Activated T-helper 17 cell treated with anti-CD3 and anti-CD28 coated beads, Interleukin-2, amount 50 U/mL, for 72 hours (primary cell): ENCODE data around the gene CISTR. TPM values are rescaled to one million over a fixed set of nuclear protein-coding genes. Genes with fewer than 3 reads are reported as not detected.
"Not testable (repeated sequence)": the region's sequence is repeated elsewhere in the genome, so short reads cannot be mapped to it uniquely, and the experiment has no call there.

Experiments used
- ATAC-seq: fragments of 150-1000 bp; cut with Tn5 transposase; replicated peaks from 2 replicates; pipeline ENCODE4 v1.10.0; 2021; ENCODE audit warnings: mild to moderate bottlenecking, moderate library complexity
- H3K27ac Mint-ChIP-seq: one replicate; pipeline ENCODE4 v1.8.0; 2022; ENCODE audit warnings: mixed read lengths
- H3K27me3 Mint-ChIP-seq: one replicate; pipeline ENCODE4 v1.8.0; 2022; ENCODE audit warnings: mixed read lengths
- H3K36me3 Mint-ChIP-seq: one replicate; pipeline ENCODE4 v1.8.0; 2022; ENCODE audit warnings: low read depth, mild to moderate bottlenecking, mixed read lengths
- H3K4me1 Mint-ChIP-seq: one replicate; pipeline ENCODE4 v1.8.0; 2022; ENCODE audit warnings: mixed read lengths
- H3K4me3 Mint-ChIP-seq: one replicate; pipeline ENCODE4 v1.8.0; 2022; ENCODE audit warnings: mild to moderate bottlenecking, mixed read lengths
- H3K9me3 Mint-ChIP-seq: one replicate; pipeline ENCODE4 v1.8.0; 2022; ENCODE audit warnings: mixed read lengths
- total RNA-seq, 2 donors: library from RNA; stranded (reverse); gene quantifications; one replicate each; pipeline ENCODE4 v1.2.3, GENCODE V29; 2022

The CISTR gene
- total RNA-seq, 2 donors from 2014 or later = not detected

DNA sequence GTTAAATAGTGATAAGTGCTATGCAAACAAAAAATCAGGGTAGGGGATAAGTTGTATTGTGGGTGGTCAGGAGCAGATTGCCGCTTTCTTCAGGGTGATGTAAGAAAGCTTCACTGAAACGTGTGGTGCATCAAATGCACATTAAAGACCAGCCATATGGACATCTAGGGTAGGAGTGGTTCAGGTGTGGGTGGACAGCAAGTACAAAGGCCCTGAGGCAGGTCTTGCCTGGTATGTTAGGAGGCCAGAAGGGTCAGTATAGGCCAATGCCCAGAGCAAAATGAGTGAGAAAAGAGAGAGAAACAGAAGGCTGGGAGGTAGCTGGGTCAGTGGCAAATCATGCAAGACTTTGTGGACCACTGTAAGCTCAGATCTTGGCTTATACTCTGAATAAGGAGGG is 25.6 kb upstream of the CISTR start:
- Mint-ChIP-seq H3K27me3 (peaks cover 41% of the 10 kb centered on the region), H3K27ac (no peak overlapping the region), H3K36me3 (no peaks in the 10 kb centered on the region), H3K9me3 (no peaks in the 10 kb centered on the region), H3K4me1 (no peaks in the 10 kb centered on the region), H3K4me3 (no peak overlapping the region)
- ATAC-seq = no peak

DNA sequence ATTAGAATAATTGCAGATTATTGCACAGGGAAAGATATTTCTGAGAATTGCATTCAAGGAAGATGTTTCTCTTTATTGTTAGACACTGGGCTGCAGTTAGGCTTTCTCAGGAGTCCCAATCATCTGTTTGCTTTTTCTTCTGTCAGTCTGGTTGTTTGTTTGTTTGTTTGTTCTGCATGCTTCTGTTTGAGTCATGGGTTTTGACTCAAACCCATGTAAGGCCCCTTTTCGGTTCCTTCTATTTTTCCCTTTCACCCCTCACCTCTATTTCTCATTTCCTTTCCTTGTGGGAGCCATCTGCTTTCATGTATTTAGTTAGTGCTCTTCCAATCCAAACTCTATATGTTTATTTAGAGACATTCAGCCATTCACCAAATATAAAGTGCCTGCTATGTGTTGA is 25.1 kb upstream of the CISTR start:
- peaks cover 36% of the 10 kb centered on the region for H3K27me3 Mint-ChIP-seq
- H3K4me1 Mint-ChIP-seq = no peaks in the 10 kb centered on the region
- no peak for ATAC-seq
- H3K4me3 Mint-ChIP-seq = no peak overlapping the region
- no peaks in the 10 kb centered on the region for H3K9me3 Mint-ChIP-seq
- H3K36me3 Mint-ChIP-seq = no peaks in the 10 kb centered on the region
- H3K27ac Mint-ChIP-seq = no peak overlapping the region

DNA sequence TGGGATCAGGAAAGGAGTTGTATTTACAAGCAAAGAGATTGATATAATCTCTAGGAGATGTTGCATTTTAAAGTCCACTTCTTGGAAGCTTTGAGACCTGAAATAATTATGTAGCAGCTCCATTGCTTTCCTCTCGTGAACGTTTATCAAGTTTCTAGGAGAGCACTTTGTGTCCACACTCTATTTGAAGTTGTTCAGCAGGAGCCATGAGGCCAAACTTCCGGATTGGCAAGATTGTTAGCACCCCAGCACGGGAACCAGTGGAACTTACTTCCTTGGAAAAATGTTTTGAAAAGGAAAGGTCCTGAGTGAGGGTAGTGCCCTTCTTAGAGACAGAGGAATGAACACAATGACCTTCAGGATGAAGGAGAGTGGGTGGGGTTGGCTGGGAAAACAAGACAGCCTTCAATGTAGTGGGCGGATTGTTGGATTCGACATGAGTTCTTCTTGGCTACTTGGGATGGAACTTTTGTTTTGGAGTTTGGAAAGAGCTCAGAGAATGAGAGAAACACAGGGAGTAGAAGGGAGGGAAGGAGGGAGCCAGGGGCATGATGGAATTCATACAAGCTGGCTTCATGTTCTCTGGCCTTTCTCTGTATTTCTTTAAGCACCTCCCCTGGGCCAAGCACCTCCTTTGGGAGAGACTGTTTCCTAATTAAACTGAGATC is 23.8 kb upstream of the CISTR start:
- no peak overlapping the region for H3K27ac Mint-ChIP-seq
- H3K4me3 Mint-ChIP-seq = no peak overlapping the region
- peaks cover 31% of the 10 kb centered on the region for H3K27me3 Mint-ChIP-seq
- no peaks in the 10 kb centered on the region for H3K36me3 Mint-ChIP-seq
- no peaks in the 10 kb centered on the region for H3K9me3 Mint-ChIP-seq
- no peak for ATAC-seq
- H3K4me1 Mint-ChIP-seq = no peaks in the 10 kb centered on the region

DNA sequence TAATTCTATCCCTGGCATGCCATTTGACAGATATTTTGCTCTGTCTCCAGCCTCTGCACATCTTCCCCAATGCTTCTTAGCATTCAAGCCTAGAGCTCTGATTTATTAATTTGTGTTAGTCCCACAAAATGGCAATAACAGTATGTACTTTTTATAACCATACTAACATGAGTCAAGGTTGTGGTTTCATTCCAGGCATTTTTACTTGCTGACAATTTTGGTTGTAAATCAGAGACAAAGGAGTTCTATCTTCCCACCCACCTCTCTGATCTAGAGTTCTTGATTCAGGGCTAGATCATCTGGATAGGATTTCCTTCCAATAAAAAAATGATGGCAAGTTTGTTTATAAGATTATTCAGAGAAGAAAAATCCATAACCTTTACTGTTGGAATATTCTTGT is 18.5 kb upstream of the CISTR start:
- Mint-ChIP-seq H3K36me3 (no peaks in the 10 kb centered on the region), H3K27me3 (peaks cover 44% of the 10 kb centered on the region), H3K27ac (no peak overlapping the region), H3K4me1 (no peaks in the 10 kb centered on the region), H3K9me3 (no peaks in the 10 kb centered on the region), H3K4me3 (no peak overlapping the region)
- ATAC-seq = no peak

DNA sequence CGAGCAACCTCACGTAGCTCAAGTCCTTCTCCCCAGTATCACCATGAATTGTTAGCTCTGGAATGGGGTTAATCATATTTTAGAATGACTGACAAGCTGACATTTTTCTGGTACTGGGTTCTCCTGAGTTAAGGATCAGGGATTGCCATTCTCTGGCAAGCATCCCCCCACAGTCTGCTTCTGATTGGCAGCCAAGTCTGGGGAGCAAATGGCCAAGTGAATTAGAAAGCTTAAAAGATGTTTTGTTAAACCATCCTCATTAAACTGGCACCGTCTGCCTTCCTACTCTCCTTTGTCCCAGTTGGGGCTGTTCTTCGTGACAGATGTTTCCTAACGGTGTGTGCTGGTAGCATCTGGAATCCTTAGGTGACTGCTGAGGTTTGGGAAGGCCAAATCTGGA is 17.2 kb upstream of the CISTR start:
- peaks cover 48% of the 10 kb centered on the region for H3K27me3 Mint-ChIP-seq
- no peak for ATAC-seq
- no peak overlapping the region for H3K27ac Mint-ChIP-seq
- no peaks in the 10 kb centered on the region for H3K4me1 Mint-ChIP-seq
- H3K36me3 Mint-ChIP-seq = no peaks in the 10 kb centered on the region
- H3K4me3 Mint-ChIP-seq = no peak overlapping the region
- H3K9me3 Mint-ChIP-seq = no peaks in the 10 kb centered on the region

DNA sequence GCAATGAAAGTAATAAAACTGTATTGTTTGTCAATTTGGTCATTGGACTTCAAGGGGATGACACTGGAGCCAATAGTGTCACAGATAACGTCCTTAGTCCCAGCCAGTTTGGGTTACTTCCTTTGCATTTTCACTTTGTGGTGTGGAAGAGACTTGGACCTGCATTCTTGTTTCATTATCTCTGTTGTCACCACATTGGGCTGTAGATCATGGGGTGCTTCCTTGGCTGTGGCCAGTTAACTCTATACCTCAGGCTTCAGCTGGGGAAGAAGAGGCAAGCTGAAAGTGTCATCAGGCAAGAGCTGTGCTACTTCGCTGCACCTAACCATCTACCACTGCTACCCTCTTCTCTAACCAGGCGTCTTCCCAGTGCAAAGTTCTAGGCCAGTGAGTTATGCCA is 15.1 kb upstream of the CISTR start:
- H3K9me3 Mint-ChIP-seq = no peaks in the 10 kb centered on the region
- H3K27ac Mint-ChIP-seq = no peak overlapping the region
- no peak overlapping the region for H3K4me3 Mint-ChIP-seq
- no peaks in the 10 kb centered on the region for H3K4me1 Mint-ChIP-seq
- H3K27me3 Mint-ChIP-seq = peaks cover 61% of the 10 kb centered on the region
- no peaks in the 10 kb centered on the region for H3K36me3 Mint-ChIP-seq
- no peak for ATAC-seq

DNA sequence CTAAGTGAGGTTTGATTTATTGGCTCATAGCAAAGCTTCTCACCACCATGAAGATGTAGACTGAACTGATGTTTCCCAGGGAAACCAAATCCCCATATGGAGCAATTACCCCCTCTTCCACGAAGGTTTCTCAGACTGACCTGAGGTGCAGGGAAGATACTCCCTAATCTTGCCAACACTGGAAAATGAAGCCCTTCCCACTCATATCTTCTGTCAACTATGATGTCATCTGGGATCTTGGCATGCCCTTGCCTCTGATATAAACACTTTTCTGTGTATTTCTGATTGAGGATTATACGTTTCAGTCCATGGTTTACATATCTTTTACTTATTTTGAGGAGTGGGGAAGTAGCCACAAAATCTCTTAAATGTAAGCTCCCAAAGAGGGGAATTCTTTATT is 14.1 kb upstream of the CISTR start:
- no peak for ATAC-seq
- H3K9me3 Mint-ChIP-seq = no peaks in the 10 kb centered on the region
- no peaks in the 10 kb centered on the region for H3K4me1 Mint-ChIP-seq
- no peak overlapping the region for H3K4me3 Mint-ChIP-seq
- no peak overlapping the region for H3K27ac Mint-ChIP-seq
- H3K36me3 Mint-ChIP-seq = no peaks in the 10 kb centered on the region
- H3K27me3 Mint-ChIP-seq = peaks cover 60% of the 10 kb centered on the region

DNA sequence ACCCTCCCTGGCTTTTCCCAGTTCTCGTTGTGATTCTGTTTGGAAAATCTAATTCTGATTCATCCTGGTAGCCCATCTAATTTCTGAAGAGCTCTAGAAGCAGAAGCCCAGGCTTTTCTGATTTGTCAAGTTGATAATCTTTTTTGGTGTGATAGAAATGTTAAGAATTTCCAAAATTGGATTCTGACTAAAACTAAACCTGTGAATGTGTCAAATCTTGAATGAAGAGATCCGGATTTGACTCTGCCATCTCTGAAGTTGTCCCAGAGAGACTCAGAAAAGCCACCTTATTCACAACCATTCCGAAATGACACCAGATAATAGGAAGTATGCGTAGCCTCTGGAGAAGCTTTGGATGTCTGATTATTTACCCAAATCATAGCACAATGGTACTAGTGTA is 12.8 kb upstream of the CISTR start:
- no peaks in the 10 kb centered on the region for H3K9me3 Mint-ChIP-seq
- H3K4me1 Mint-ChIP-seq = no peaks in the 10 kb centered on the region
- peaks cover 62% of the 10 kb centered on the region for H3K27me3 Mint-ChIP-seq
- no peak overlapping the region for H3K4me3 Mint-ChIP-seq
- ATAC-seq = no peak
- H3K27ac Mint-ChIP-seq = no peak overlapping the region
- no peaks in the 10 kb centered on the region for H3K36me3 Mint-ChIP-seq

DNA sequence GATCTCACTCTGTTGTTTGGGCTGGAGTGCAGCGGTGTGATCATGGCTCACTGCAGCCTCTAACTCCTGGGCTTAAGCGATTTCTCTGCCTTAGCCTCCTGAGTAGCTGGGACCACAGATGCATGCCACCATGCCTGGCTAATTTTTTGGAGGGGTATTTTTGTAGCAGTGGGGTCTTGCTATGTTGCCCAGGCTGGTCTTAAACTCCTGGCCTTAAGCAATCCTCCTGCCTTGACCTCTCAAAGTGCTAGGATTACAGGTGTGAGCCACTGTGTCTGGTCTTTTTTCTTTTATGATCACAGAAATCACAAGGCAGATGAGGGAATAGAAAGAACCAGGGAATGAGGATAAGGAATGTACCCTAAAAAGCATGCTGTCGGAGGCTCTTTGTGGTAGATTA is 11.0 kb upstream of the CISTR start:
- H3K4me1 Mint-ChIP-seq, H3K27ac Mint-ChIP-seq, H3K9me3 Mint-ChIP-seq: not testable (repeated sequence)

DNA sequence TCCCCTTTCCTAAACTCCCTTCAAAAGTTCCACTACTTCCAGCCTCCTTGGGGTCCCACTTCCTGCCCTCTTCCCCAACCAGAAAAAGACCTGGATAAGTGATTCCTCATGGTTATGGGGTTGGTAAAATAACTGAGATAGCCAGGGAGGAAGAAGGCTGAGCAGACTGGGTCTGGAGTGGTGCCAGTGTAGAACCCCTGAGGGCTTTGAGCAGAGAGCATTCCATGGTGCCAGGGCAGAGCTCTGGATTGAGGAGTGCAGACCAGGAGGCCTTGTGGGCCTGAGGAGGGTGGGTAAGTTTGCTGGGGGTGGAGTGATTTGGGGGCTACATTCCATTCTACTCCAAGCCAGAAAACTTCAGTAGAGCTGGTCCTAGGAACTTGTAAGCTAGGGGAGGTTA is 9.5 kb upstream of the CISTR start:
- Mint-ChIP-seq H3K9me3 (no peaks in the 10 kb centered on the region), H3K4me1 (peaks cover 7% of the 10 kb centered on the region), H3K27me3 (peaks cover 65% of the 10 kb centered on the region), H3K4me3 (no peak overlapping the region), H3K27ac (no peak overlapping the region), H3K36me3 (no peaks in the 10 kb centered on the region)
- ATAC-seq = no peak

More for the DNA sequence above, 11.0 kb upstream of the CISTR start:
- not testable (repeated sequence) for H3K4me3 Mint-ChIP-seq, H3K36me3 Mint-ChIP-seq, ATAC-seq
- peaks cover 75% of the 10 kb centered on the region for H3K27me3 Mint-ChIP-seq

DNA sequence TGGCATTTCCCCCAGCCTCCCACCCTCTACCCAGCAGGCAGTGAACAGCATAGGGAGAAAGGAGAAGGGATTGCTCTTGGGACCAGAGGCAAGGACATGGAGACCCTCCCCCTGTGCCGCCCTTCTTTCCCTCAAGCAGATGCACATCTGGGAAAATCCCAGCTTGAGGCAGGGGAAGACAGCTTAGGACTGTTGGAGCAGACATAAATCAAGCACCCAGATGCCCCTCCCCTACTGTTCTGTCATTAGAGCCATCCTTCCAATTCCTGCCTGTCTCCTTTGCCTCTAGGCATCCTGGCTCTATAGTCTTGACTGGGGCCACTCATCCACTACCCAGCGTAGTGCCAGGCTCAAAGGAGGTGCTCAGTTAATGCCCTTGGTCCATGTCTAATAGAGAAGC is 7.5 kb upstream of the CISTR start:
- H3K4me1 Mint-ChIP-seq = peaks cover 8% of the 10 kb centered on the region
- no peak overlapping the region for H3K4me3 Mint-ChIP-seq
- no peaks in the 10 kb centered on the region for H3K36me3 Mint-ChIP-seq
- H3K9me3 Mint-ChIP-seq = no peaks in the 10 kb centered on the region
- ATAC-seq = no peak
- H3K27ac Mint-ChIP-seq = no peak overlapping the region
- peaks cover 52% of the 10 kb centered on the region for H3K27me3 Mint-ChIP-seq

DNA sequence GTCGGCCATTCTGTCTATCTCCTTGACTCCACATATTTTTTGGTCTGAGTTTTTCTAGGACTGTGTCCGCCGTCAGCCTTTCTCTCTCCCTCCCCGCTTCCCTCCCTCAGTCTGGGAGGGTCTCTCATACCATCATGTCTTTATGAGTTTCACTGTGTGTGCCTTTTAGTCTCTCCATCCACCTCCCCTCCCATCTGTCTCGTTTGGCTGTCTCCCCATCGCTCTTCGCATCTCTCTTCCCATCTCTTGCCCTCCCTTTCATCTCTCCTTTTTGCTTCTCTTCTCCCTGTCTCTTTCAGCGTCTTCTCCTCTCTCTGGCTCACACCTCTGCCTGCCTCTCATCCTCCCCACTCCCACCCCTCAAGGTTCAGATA is 6.9 kb upstream of the CISTR start:
- peaks cover 51% of the 10 kb centered on the region for H3K27me3 Mint-ChIP-seq

DNA sequence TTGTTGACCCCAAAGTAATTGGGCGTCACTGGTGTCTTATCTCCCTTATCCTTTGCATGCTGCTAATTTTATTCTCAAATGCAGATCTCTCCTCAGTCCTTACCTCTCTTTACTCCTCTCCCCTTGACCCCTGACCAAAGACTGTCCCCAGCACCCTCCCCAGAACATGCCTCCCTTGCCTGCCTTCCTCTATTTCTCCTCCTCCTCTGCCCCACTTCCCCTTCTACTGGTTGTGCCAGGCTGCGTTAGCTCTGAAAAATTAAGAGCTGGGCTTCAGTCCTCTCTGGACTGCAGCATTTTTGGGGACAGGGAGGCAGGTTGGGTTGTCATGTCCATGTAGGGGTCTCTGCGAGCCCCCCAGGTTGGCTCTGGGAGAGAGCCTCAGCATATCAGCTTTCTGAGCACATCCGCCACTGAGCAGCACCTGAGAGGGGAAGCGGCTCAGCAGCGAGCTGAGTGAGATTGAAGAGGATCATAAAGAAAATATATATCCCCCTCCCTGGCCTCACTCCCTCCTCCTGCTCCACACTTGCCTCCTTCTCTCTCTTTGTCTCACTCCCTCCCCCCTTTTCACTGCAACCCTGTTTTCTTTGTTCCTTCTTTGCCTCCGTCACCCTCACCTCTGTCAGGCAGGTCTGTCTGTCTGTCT is 6.4 kb upstream of the CISTR start:
- Mint-ChIP-seq H3K36me3 (no peaks in the 10 kb centered on the region), H3K4me1 (peaks cover 8% of the 10 kb centered on the region), H3K27ac (peak overlapping the region; percentile 27), H3K9me3 (no peaks in the 10 kb centered on the region), H3K27me3 (peaks cover 46% of the 10 kb centered on the region), H3K4me3 (no peak overlapping the region)
- ATAC-seq = no peak

More for the DNA sequence above, 6.9 kb upstream of the CISTR start:
- peak overlapping the region; percentile 27 for H3K27ac Mint-ChIP-seq
- H3K36me3 Mint-ChIP-seq = no peaks in the 10 kb centered on the region
- H3K4me1 Mint-ChIP-seq = peaks cover 8% of the 10 kb centered on the region
- no peaks in the 10 kb centered on the region for H3K9me3 Mint-ChIP-seq
- no peak overlapping the region for H3K4me3 Mint-ChIP-seq
- ATAC-seq = no peak

DNA sequence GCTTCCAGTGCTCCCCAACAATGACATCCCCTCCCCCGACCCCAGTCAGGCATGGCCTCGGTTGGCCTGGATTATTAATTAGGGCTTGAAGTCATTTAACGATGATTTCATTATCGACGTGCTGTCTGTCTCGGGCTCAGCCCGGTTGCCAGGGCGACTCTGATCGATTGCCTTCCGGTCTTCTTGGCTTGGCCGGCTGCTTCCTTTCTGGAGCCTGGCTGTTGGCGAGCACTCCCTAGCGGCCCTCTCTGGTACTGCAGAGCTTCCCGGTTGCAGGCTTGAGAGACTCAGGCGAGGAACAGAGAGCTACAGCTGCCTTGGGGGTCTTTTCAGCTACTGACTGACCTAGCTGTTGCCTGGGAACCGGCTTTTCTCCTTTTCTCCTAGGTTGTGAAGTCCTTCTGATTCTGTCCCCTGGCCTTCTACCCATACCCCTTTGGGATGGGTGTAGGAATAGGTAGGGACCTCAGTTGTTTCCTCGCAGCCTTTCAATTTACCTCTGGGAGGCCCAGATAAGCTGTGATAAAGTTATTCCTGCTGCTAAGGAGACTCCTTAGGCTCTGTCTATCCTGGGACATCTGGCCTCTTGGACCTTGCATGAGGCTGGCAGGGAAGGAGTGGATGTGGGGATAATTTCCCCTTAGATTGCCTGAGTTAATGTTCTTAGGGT is 5.5 kb upstream of the CISTR start:
- peak overlapping the region; percentile 85 for H3K27ac Mint-ChIP-seq
- peak; percentile 86 for ATAC-seq

More for the DNA sequence above, 5.5 kb upstream of the CISTR start:
- peak overlapping the region; percentile 75 for H3K4me3 Mint-ChIP-seq
- H3K36me3 Mint-ChIP-seq = no peaks in the 10 kb centered on the region
- no peaks in the 10 kb centered on the region for H3K9me3 Mint-ChIP-seq
- H3K4me1 Mint-ChIP-seq = peaks cover 8% of the 10 kb centered on the region
- peaks cover 36% of the 10 kb centered on the region for H3K27me3 Mint-ChIP-seq
